GM23338 (cell line): ENCODE measurements around the gene VCPKMT.
A peak's percentile ranks its signal among the peaks of the same experiment; 100 is the strongest.

Experiments
- CREB1 ChIP-seq: fragments of 250-450 bp; sonication (Bioruptor Pico); IDR thresholded peaks from 2 replicates; pipeline ENCODE4 v1.5.0; 2020; ENCODE audit warnings: low read depth, mild to moderate bottlenecking, moderate library complexity
- ETS1 ChIP-seq: IDR thresholded peaks from 2 replicates; pipeline ENCODE4 v1.6.1; 2016; ENCODE audit warnings: antibody characterized with exemption
- EZH2 ChIP-seq: fragments of 200-600 bp; sonication (generic); IDR thresholded peaks from one replicate; pipeline ENCODE4 v1.8.0; 2017; ENCODE audit warnings: antibody characterized with exemption, mild to moderate bottlenecking, low read depth; ENCODE audit not compliant: unreplicated experiment
- EZH2phosphoT487 ChIP-seq: fragments of 200-600 bp; sonication (generic); IDR thresholded peaks from one replicate; pipeline ENCODE4 v1.8.1; 2018; ENCODE audit warnings: antibody characterized with exemption; ENCODE audit not compliant: unreplicated experiment
- NANOG ChIP-seq: IDR thresholded peaks from 2 replicates; pipeline ENCODE4 v1.6.1; 2016; ENCODE audit warnings: antibody characterized with exemption, borderline replicate concordance
- POLR2AphosphoS5 ChIP-seq: IDR thresholded peaks from 2 replicates; pipeline ENCODE4 v1.6.1; 2016; ENCODE audit warnings: antibody characterized with exemption, low read depth
- REST ChIP-seq: IDR thresholded peaks from one replicate; pipeline ENCODE4 v1.6.1; 2018; ENCODE audit warnings: antibody characterized with exemption; ENCODE audit not compliant: unreplicated experiment
- TF ChIP-seq, protein P1 (sequence below), 2 experiments: fragments of 200-600 bp in 1 of 2; sonication (generic) in 1 of 2; conservative IDR thresholded peaks; 2 replicates each; pipeline versions ENCODE4 v1.5.1 to v1.6.1; 2016 to 2017; ENCODE audit warnings: antibody characterized with exemption in 2 of 2, low read depth in 2 of 2, mild to moderate bottlenecking in 2 of 2, moderate library complexity in 1 of 2

DNA sequence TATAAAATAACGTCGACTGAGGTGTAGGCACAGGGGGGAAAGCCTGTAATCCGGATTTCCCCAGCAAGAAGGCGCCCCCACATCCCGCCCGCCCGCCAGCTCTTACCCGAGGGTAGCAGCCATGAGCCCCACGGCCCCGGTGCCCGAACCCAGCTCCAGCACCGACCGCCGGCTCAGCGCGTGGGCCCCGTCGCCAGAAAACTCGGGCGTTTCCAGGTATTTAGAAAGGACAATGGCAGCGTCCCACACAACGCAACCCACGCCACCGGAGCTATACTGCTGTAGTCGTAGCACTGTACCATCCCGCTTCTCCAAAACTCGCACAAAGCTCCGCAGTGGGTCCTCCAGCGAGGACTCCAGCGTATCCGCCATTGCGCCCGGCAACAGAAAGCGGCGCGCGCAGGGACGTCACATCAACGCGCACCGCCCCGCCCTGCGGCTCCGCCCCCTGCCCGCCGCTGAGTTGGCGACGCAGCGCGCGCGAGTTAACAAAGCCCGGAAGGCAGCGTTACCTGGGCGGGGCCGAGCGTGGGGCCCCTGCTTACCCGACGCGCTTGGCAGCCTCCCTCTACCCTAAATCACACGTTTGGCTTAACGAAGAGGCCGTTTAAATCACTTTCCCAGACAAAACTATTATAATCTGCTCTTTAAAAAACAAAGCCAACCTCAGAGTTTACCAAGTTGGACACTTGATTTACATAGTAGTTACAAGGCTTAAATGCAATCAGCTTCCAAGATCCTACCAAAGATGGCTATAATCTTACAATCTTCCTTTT, at the start of gene VCPKMT:
- TF ChIP-seq REST (no peak), EZH2 (no peak), POLR2AphosphoS5 (peak; percentile 94), NANOG (no peak), EZH2phosphoT487 (no peak), CREB1 (peak; percentile 97), ETS1 (peak; percentile 13)
- TF ChIP-seq, protein P1, sequence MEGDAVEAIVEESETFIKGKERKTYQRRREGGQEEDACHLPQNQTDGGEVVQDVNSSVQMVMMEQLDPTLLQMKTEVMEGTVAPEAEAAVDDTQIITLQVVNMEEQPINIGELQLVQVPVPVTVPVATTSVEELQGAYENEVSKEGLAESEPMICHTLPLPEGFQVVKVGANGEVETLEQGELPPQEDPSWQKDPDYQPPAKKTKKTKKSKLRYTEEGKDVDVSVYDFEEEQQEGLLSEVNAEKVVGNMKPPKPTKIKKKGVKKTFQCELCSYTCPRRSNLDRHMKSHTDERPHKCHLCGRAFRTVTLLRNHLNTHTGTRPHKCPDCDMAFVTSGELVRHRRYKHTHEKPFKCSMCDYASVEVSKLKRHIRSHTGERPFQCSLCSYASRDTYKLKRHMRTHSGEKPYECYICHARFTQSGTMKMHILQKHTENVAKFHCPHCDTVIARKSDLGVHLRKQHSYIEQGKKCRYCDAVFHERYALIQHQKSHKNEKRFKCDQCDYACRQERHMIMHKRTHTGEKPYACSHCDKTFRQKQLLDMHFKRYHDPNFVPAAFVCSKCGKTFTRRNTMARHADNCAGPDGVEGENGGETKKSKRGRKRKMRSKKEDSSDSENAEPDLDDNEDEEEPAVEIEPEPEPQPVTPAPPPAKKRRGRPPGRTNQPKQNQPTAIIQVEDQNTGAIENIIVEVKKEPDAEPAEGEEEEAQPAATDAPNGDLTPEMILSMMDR (conservative IDR thresholded peaks at IDR 0.05; ENCODE audit: low read depth in 2 of 2): no peak
